Measurements from ENCODE around the gene MYL3. TPM values are rescaled to one million over a fixed set of nuclear protein-coding genes. Genes with fewer than 3 reads are reported as not detected.

Gene MYL3
- polyA plus RNA-seq, 4 donors = 8.9 to 23.7 (median 21.1) TPM

- no peak for DNase-seq (ENCODE audit: low read depth in 4 of 4, low spot score in 3 of 4)
Measured at GRCh38 chr3:46851364-46852333, 11.6 kb downstream of the MYL3 start.

DNA sequence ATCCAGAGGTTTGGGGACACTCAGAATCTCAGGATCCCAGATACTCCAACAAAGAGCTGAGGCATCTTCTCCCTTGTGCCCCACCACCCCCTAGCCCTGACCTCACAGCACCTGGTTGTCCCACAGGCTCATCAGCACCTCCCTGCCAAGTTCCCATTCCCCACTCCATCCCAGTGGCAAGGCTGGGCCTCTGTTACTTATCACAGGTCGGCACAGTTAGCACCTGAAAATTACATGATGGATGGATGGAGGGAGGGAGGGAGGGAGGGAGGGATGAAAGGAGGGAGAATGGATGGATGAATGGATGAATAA lies 12.8 kb downstream of the MYL3 start:
- no peak for DNase-seq (ENCODE audit: low read depth in 4 of 4, low spot score in 3 of 4)

DNA sequence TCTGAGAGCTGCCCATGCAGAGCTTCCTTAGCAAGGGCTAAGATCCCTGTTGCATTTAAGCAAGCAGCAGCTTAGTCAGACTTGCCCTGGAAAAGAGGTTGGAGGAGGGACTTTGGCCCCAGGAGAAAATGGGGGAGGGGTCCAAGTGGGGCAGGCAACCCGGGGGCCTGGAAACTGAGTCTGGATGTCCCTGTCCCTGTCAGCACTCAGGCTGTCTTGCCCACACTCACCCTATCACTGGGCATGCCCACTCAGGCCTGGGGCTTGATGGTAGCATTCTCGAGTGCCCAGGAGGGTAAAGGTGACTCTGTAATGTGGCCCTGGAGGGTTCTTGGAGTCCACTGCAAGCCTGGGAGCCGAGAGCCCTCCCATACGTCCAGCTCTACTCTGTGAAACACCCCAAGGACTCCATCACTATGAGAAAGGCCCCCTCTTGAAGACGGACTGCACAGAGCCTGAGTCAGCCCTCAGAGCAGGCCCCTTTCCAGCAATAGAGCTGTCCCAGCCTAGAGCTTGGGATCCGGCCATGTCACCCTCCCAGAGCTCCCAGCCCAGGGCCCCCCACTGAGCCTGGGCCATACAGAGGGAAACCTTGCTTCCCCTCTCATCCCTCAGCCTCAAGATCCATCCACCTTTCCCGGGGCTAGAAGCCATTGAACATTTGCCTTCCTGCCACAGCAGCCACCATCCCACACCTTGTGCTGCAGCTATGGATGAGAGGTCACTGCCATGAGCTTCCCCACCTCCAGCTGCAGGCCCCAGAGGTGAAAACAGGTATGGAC lies 13.4 kb downstream of the MYL3 start:
- DNase-seq (ENCODE audit: low read depth in 4 of 4, low spot score in 3 of 4) = no peak

- DNase-seq (ENCODE audit: low read depth in 4 of 4, low spot score in 3 of 4) = peak in 3 of 4 donors; percentile 37 to 64 (median 48)
Measured at GRCh38 chr3:46849045-46849631, 14.1 kb downstream of the MYL3 start.

- no peak for DNase-seq (ENCODE audit: low read depth in 4 of 4, low spot score in 3 of 4)
Measured at GRCh38 chr3:46848271-46849044, 14.8 kb downstream of the MYL3 start.

GRCh38 chr3:46847744-46848143 lies 15.5 kb downstream of the MYL3 start:
- no peak for DNase-seq (ENCODE audit: low read depth in 4 of 4, low spot score in 3 of 4)

GRCh38 chr3:46846624-46847542 lies 16.4 kb downstream of the MYL3 start:
- DNase-seq (ENCODE audit: low read depth in 4 of 4, low spot score in 3 of 4) = no peak

GRCh38 chr3:46845860-46846623 lies 17.2 kb downstream of the MYL3 start:
- peak; percentile 47 to 73 (median 66) for DNase-seq (ENCODE audit: low read depth in 4 of 4, low spot score in 3 of 4)

DNA sequence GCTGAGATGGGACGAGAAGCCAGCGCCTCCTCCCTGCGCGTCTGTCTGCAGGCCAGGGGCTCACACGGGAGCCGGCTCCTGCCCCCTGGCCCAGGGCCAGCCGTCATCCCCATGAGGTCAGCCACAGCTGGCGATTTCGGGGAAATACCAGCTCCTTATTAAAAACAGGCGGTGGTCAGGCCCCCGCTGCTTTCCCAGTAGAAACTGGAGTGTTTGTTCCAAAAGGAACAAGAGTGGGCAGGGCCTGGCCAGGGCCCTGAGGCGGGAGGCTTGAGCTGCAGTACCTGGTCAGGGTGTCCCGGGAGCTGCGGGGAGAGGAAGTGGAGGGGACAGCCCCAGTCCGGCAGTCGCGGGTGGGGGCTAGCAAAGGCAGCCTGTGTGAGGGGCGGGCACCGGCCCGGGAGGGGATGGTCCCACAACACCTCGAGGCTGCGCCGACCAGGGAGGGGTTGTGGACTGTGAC lies 17.8 kb downstream of the MYL3 start:
- peak in 1 of 4 donors; percentile 52 for DNase-seq (ENCODE audit: low read depth in 4 of 4, low spot score in 3 of 4)

DNA sequence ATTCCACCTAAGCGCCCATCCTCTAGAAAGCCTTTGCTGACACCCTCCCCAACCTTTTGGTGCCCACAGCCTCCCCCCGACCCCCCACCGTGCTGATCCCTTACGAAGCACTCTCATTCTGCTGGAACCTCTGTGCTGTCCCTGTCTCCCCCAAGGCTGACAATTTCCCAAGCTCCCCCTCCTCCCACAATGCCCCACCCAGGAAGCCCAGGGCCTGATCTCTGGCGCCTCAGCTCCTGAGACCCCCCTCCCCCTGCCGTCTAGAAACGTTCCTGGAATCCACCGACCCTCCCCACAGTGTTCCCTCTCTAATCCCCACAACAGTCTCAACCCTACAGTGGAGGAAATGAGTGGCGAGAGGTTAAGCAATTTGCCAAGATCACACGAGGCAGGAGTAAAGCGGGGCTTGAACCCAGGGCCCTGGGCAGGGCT lies 18.3 kb downstream of the MYL3 start:
- no peak for DNase-seq (ENCODE audit: low read depth in 4 of 4, low spot score in 3 of 4)

DNA sequence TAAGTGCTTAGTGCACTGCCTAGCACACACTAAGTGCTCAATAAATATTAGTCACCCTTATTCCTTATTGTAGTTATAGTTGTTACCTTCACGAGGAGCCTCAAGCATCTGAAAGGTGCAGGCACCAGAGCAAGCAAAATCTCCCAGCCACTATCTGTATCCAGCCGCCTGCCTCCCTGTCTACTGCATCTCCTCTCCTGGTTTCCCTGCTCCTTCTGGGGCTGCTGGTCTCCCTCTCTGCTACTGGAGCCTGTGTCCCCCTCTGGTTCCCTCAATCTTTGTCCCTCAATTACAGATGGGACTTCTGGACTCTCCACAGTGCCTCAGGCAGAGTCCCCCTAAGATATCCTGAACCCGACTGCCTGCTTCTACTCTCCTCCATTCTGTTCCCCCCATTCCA lies 18.8 kb downstream of the MYL3 start:
- DNase-seq (ENCODE audit: low read depth in 4 of 4, low spot score in 3 of 4) = no peak

DNA sequence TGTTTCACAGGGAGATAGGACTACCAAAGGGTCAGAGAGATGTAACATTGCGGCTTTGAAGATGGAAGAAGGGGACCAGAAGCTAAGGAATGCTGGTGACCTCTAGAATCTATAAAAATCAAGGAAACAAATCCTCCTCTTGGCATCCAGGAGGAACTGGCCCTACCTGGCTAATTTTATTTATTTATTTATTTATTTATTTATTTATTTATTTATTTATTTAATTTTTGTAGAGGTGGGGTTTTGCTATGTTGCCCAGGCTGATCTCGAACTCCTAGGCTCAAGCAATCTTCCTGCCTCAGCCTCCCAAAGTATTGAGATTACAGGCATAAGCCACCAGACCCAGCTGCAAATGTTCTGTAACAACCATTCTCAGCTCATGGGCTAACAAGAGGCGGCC lies 19.7 kb downstream of the MYL3 start:
- DNase-seq (ENCODE audit: low read depth in 4 of 4, low spot score in 3 of 4) = no peak

DNA sequence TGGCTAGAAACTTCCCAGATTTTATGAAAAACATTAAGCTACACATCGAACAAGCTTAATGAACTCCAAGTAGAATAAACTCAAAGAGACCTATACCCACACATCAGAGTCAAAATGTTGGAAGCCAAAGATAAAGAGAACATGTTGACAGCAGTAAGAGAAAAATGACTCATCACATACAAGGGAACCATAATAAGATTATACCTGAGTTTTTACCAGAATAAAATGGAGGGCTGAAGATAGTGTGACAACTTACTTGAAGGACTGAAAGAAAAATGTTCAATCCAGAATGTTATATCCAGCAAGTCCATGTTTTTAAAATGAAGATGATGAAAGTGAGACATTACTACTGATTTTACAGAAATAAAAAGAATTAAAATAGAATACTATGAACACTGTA lies 22.8 kb downstream of the MYL3 start:
- no peak for DNase-seq (ENCODE audit: low read depth in 4 of 4, low spot score in 3 of 4)

- DNase-seq (ENCODE audit: low read depth in 4 of 4, low spot score in 3 of 4) = no peak
Measured at GRCh38 chr3:46838301-46838700, 24.9 kb downstream of the MYL3 start.

DNA sequence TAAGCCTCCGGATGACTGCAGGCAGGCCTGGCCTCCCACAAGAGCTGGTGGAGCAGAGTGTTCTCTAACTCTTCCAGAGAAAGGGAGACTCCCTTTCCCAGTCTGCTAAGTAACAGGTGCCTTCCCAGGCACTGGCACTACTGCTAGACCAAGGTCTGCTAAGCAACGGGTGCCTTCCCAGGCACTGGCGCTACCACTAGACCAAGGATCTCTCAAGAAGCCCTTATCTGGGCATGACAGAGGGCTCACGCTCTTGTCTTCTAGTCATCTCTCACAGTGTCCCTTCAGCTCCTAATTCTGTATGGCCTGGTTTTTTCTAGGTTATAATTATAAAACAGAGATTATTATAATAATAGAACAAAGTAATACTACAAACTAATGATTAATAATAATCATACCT lies 27.8 kb downstream of the MYL3 start:
- no peak for DNase-seq (ENCODE audit: low read depth in 4 of 4, low spot score in 3 of 4)

DNA sequence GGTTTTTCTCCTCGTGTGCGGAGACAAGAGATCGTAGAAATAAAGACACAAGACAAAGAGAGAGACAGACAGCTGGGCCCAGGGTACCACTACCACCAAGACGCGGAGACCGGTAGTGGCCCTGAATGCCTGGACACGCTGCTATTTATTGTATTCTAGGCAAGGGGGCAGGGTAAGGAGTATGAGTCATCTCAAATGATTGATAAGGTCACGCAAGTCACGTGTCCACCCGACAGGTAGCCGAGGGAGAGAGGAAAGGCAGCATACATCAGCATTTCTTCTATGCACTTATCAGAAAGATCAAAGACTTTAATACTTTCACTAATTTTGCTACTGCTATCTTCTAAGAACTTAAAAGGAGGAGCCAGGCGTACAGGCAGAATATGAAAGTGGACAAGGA lies 28.2 kb downstream of the MYL3 start:
- no peak for DNase-seq (ENCODE audit: low read depth in 4 of 4, low spot score in 3 of 4)

DNA sequence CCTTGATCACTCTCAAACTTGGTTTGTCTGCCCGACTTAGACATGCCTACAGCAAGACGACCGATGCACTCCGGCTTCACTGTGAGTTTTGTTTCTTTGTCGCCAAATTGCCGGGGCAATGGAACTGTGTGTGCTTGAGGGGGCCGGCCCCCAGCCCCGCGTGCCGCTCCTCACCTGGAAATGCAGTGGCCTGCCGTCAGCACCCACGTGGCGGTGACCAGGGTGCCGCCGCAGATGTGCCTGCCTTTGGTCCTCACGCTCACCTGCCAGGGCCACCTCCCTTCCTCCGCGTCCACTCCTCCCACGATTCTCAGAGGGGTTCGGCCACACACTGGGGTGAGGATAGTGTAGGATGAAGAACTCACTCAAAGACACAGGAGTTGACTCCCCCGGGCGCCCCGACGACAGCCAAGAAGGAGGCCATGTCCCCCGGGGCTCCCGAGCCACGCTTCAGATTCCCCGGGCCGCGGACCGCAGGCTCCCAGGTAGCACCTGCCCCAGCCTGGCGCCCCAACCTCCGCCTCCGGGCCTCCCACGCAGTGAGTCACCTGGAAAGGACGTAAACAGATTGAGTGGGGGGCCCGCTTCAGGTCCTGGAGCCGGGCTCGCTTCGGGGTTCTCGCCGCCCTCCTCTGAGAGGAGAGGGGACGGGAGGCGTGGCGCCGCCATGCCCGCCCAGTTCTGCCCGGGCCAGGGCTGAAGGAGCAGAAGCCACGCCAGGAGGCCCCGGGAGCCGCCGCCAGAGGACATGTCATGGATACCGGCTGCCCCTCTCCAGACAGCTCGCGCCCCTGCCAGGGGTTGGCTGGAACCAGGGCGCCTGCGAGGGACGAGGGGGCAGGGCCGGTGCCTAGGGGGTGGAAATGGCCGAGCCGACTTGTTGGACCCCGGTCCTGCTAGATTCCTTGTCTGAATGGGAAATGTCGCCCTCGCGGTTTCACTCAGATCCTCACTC lies 29.6 kb downstream of the MYL3 start:
- no peak for DNase-seq (ENCODE audit: low read depth in 4 of 4, low spot score in 3 of 4)

- DNase-seq (ENCODE audit: low read depth in 4 of 4, low spot score in 3 of 4) = no peak
Measured at GRCh38 chr3:46831841-46832240, 31.4 kb downstream of the MYL3 start.
